CD4-positive, alpha-beta T cell (primary cell): ENCODE results near the gene BCL3. TPM values are rescaled to one million over a fixed set of nuclear protein-coding genes. Genes with fewer than 3 reads are reported as not detected.

Experiments used
- ATAC-seq: fragments of 200-7000 bp; cut with Tn5 transposase; one replicate; pipeline ENCODE4 v1.10.0; 2022; ENCODE audit warnings: mild to moderate bottlenecking; ENCODE audit not compliant: poor library complexity
- CTCF ChIA-PET: fragments of 350-600 bp; sonication (Branson Sonifier 250); formaldehyde crosslinking; loops from one replicate; lab custom pipeline; 2021; ENCODE audit warnings: antibody characterized with exemption, inconsistent platforms; lab: Charles Lee
- POLR2A ChIA-PET: fragments of 350-600 bp; sonication (Branson Sonifier 250); formaldehyde crosslinking; loops from one replicate; lab custom pipeline; 2021; ENCODE audit warnings: antibody characterized with exemption, inconsistent platforms; lab: Charles Lee
- DNase-seq, 14 experiments: peaks; one replicate each; pipeline ENCODE4 v3.0.0-alpha.2; 2013 to 2020; ENCODE audit warnings: mixed read lengths in 2 of 14
- H3K27ac ChIP-seq, 2 donors: one replicate each; pipeline versions ENCODE4 v1.5.1 to v1.7.0; 2013; ENCODE audit warnings: low read length in 2 of 2, low read depth in 1 of 2, mild to moderate bottlenecking in 1 of 2
- H3K27me3 ChIP-seq, 2 experiments: 1 replicate in 1 of 2; 2 replicates in 1 of 2; pipeline versions ENCODE4 v1.6.1 to v1.7.0; 2013; ENCODE audit warnings: low read length in 2 of 2, control low read depth in 1 of 2, mild to moderate bottlenecking in 1 of 2, moderate library complexity in 1 of 2; ENCODE audit not compliant: insufficient read depth in 2 of 2, control insufficient read depth in 1 of 2
- H3K36me3 ChIP-seq: one replicate; pipeline ENCODE4 v1.6.1; 2013; ENCODE audit warnings: low read length, control low read depth; ENCODE audit not compliant: insufficient read depth
- H3K4me1 ChIP-seq: one replicate; pipeline ENCODE4 v1.6.1; 2013; ENCODE audit warnings: low read length, control low read depth; ENCODE audit not compliant: insufficient read depth
- H3K4me3 ChIP-seq: one replicate; pipeline ENCODE4 v1.5.1; 2013; ENCODE audit warnings: mild to moderate bottlenecking, low read length, moderate library complexity
- H3K9me3 ChIP-seq, 2 experiments: 1 replicate in 1 of 2; 2 replicates in 1 of 2; pipeline versions ENCODE4 v1.6.1 to v1.7.0; 2013; ENCODE audit warnings: low read length in 2 of 2, mild to moderate bottlenecking in 2 of 2, control low read depth in 1 of 2, moderate library complexity in 1 of 2; ENCODE audit not compliant: control insufficient read depth in 1 of 2, insufficient read depth in 1 of 2
- H3K27ac Mint-ChIP-seq: one replicate; pipeline ENCODE4 v1.8.0; 2020; ENCODE audit warnings: mixed read lengths
- H3K27me3 Mint-ChIP-seq: one replicate; pipeline ENCODE4 v1.8.0; 2021; ENCODE audit warnings: mixed read lengths
- H3K36me3 Mint-ChIP-seq: one replicate; pipeline ENCODE4 v1.8.0; 2021; ENCODE audit warnings: low read depth, mixed read lengths
- H3K4me1 Mint-ChIP-seq: one replicate; pipeline ENCODE4 v1.8.0; 2021; ENCODE audit warnings: low read depth, mixed read lengths
- H3K4me3 Mint-ChIP-seq: one replicate; pipeline ENCODE4 v1.8.0; 2020; ENCODE audit warnings: mild to moderate bottlenecking, mixed read lengths
- H3K9me3 Mint-ChIP-seq: one replicate; pipeline ENCODE4 v1.8.0; 2020; ENCODE audit warnings: mixed read lengths
- CTCF ChIP-seq: fragments of 200-600 bp; IDR thresholded peaks from one replicate; pipeline ENCODE4 v1.8.0; 2022; ENCODE audit warnings: antibody characterized with exemption, mild to moderate bottlenecking
- intact Hi-C, 2 experiments: fragments of 100-400 bp; cut with DNase I in 1 of 2; cut with micrococcal nuclease in 1 of 2; formaldehyde crosslinking; loops; one replicate each; pipeline versions ENCODE4 v1.15.1 to v1.9.0; 2023 to 2025; cut with DNase I, micrococcal nuclease
- total RNA-seq, 174 experiments: library from RNA in 2 of 174; stranded (reverse) in 2 of 174; gene quantifications; one replicate each; pipeline ENCODE4 v1.2.3 and lab custom pipeline; 2021 to 2026

Gene BCL3
- total RNA-seq, 2 experiments from 2014 or later = 90.9 to 97.1 TPM

GRCh38 chr19:44729516-44730033, 18.9 kb upstream of the BCL3 start:
- Mint-ChIP-seq H3K27ac (no peak overlapping the region), H3K4me1 (peaks cover 3% of the 10 kb centered on the region), H3K27me3 (no peaks in the 10 kb centered on the region), H3K4me3 (no peak overlapping the region), H3K9me3 (no peaks in the 10 kb centered on the region), H3K36me3 (no peaks in the 10 kb centered on the region)
- no peaks in the 10 kb centered on the region for H3K9me3 ChIP-seq
- no peaks in the 10 kb centered on the region for H3K36me3 ChIP-seq
- ATAC-seq (no peak), DNase-seq (no peak)
- H3K4me3 ChIP-seq = no peak overlapping the region
- intact Hi-C loops = no loop called here
- ChIA-PET CTCF (interaction anchor here (10.4 kb wide), 1 partner anchor 40 kb away, joined by 325 read pairs; no protein-coding TSS in a partner anchor), POLR2A (interaction anchor here (1.2 kb wide), 1 partner anchor 23 kb away, joined by 4 read pairs; no protein-coding TSS in a partner anchor)
- H3K27ac ChIP-seq = no peak overlapping the region
- peaks cover 10% of the 10 kb centered on the region for H3K4me1 ChIP-seq
- TF ChIP-seq CTCF = no peak
- H3K27me3 ChIP-seq = no peaks in the 10 kb centered on the region

- Mint-ChIP-seq H3K9me3 (no peaks in the 10 kb centered on the region), H3K36me3 (no peaks in the 10 kb centered on the region), H3K4me1 (no peaks in the 10 kb centered on the region), H3K4me3 (no peak overlapping the region), H3K27ac (no peak overlapping the region), H3K27me3 (no peaks in the 10 kb centered on the region)
- no peaks in the 10 kb centered on the region for H3K9me3 ChIP-seq
- TF ChIP-seq CTCF = no peak
- CTCF ChIA-PET = no interaction called here
- no peaks in the 10 kb centered on the region for H3K27me3 ChIP-seq
- H3K4me1 ChIP-seq = peaks cover 3% of the 10 kb centered on the region
- H3K36me3 ChIP-seq = no peaks in the 10 kb centered on the region
- DNase-seq (no peak), ATAC-seq (no peak)
- H3K4me3 ChIP-seq = no peak overlapping the region
- intact Hi-C loops = no loop called here
- POLR2A ChIA-PET = no interaction called here
- no peak overlapping the region for H3K27ac ChIP-seq
Observed at GRCh38 chr19:44731081-44731480, 17.4 kb upstream of the BCL3 start.

GRCh38 chr19:44731622-44732021, 16.9 kb upstream of the BCL3 start:
- ATAC-seq (no peak), DNase-seq (no peak)
- CTCF ChIA-PET = no interaction called here
- Histone ChIP-seq H3K36me3 (no peaks in the 10 kb centered on the region), H3K9me3 (no peaks in the 10 kb centered on the region), H3K27me3 (no peaks in the 10 kb centered on the region), H3K4me1 (peaks cover 3% of the 10 kb centered on the region), H3K4me3 (no peak overlapping the region), H3K27ac (no peak overlapping the region)
- Mint-ChIP-seq H3K27ac (no peak overlapping the region), H3K27me3 (no peaks in the 10 kb centered on the region), H3K4me1 (no peaks in the 10 kb centered on the region), H3K9me3 (no peaks in the 10 kb centered on the region), H3K36me3 (no peaks in the 10 kb centered on the region), H3K4me3 (no peak overlapping the region)
- intact Hi-C loops = no loop called here
- POLR2A ChIA-PET = no interaction called here
- no peak for TF ChIP-seq CTCF
